Medulla oblongata (tissue), 1 donor: Measurements from ENCODE around the gene ARHGEF33.
A peak's percentile ranks its signal among the peaks of the same experiment; 100 is the strongest.

ENCODE experiments used
- DNase-seq: peaks from one replicate; pipeline ENCODE4 v3.0.0-alpha.2; 2015; ENCODE audit errors: extremely low spot score

The ARHGEF33 gene

DNA sequence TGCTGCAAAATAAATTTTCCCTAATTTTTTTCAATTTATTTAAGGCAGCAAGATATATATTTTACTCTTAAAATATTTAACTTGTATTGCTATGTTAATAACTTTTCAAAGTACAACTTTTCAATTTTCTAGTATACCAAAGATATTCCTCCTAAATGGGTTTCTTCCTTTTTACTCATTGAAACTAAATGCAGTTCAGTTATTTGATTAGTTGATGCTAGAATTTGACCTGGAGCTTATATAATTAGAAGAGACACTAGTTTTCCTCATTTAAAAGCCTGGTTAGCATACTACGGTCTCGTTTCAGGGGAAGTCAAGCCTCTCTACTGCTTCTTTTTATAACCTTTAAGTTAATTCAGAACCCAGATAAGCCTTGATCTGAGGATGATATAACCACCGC lies at the start of gene ARHGEF33:
ARHGEF33 (plus strand) TSS at position 301 of the 400 bp plus-strand sequence. CDS start 29,573 bp downstream, outside the sequence.
- DNase-seq = no peak

DNA sequence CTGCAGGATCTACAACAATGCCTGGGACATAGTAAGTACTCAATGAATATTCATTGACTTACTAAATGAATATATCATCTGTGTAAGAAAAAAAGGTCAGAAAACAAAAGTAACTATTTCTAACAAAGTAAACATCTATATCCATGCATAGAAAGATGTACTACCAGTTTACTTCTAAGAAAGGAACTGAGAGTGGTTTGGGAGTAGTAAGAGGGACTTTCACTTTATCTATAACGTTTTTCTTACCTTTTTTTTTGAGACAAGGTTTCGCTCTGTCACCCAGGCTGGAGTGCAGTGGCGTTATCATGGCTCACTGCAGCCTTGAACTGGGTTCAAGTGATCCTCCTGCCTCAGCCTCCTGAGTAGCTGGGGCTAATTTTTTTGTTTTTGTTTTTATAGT lies 39.6 kb upstream of the ARHGEF33 start:
- no peak for DNase-seq

DNA sequence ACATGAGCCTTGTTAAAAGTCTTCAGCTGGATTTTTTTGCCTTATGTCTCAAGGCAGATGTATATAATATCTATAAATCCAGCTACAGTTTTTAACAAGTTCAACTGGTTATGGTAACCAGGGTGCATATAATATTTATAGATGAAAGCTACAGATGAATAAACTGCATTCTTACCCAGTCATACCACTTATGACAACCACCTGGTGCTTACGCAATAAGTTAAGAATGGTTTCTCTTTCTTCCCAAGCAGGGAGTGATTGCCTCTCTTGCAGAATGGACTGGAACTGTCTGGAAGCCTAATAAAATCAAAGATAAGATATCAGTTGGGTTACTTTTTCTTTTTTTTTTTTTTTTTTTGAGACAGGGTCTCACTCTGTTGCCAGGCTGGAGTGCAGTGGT lies 33.5 kb upstream of the ARHGEF33 start:
- no peak for DNase-seq

DNA sequence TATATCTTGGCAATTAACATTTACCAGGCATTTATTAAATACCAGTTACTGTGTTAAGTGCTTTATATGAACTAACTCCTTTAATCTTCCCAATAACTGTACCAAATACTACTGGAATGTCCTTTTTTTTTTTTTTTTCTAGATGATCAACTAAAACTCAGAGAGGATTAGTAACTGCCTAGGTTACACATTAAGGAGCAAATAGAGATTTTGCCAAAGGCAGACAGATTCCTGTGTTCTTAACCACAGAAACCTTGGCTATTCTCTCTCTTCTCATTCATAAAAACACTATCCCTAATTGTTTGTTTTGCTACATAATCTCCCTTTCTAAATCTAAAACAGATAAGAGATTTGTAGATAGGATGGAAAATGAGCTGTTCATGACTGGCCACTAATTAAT lies 27.2 kb upstream of the ARHGEF33 start:
- no peak for DNase-seq

DNA sequence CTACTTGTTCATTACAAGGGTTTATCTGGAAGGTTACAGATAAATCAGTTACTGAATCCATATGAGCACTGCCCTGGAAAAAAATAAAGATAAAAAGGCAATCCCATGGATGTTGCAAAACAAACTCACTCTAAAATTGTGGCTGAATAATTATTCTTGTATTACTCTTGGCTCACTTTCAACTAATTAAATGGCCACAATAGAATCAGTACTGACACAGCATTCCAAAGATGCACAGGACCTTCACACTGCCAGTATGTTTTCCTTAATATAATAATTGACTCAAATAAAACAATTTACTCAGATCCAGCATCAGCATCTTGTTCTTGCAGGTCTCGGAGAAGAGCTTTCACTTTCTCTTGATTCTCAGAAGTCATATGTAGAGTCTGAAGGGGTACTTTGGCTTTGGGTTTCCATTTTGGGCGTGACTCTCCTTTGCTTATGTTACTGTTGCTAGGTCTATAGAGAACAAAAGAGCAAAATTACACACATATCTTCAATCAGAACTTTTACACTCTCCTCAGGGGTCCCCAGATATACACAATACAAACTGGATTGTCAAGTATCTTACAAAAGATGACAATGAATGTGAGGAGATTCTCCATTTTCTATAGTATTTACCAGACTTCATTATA lies 26.5 kb upstream of the ARHGEF33 start:
- no peak for DNase-seq

DNA sequence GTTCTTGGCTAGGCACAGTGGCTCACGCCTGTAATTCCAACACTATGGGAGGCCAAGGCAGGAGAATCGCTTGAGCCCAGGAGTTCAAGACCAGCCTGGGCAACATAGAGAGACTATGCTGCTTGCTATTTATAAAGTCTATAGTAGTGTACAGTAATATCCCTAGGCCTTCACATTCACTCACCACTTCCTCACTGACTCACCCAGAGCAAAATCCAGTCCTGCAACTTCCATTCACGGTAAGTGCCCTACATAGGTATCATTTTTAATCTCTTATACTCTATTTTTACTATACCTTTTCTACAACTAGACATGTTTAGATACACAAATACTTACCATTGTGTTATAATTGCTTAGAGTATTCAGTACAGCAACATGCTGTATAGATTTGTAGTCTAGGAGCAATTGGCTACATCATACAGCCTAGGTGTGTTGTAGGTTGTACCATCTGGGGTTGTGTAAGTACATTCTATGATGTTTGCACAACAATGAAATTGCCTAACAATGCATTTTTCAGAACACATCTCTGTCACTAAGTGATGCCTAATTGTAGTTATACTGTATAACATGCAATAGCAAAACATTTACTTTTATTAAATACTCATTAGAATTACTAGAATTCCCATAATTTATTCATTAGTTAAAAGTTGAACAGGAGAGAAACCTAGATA lies 22.8 kb upstream of the ARHGEF33 start:
- no peak for DNase-seq

DNA sequence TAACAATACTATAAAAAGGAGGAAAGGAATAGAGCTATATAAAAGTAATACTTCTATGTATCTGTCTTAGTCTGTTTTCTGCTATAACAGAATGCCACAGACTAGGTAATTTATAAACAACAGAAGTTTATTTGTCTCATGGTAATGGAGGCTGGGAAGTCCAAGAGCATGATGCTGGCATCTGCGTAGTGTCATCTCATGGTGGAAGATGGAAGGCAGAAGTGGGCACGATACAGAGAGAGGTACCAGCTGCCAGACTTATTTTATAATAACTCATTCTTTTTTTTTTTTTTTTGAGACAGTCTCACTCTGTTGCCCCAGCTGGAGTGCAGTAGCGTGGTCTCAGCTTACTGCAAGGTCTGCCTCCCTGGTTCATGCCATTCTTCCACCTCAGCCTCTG lies 18.2 kb upstream of the ARHGEF33 start:
- DNase-seq = no peak

DNA sequence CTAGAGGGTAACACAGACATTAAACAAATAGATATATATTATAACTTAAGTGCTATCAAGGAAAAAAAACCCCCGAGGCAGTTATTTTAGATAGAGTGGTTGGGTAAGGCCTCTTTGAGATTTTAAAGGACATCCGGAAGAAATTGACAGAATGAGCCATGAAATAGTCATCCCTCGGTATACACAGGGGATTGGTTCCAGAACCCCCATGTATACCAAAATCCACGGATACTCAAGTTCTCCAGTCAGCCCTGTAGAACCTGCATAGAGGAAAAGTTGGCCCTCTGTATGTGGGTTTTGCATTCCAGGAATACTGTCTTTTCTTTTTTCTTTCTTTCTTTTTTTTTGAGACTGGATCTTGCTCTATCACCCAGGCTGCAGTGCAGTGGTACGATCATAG lies 15.9 kb upstream of the ARHGEF33 start:
- DNase-seq = no peak

DNA sequence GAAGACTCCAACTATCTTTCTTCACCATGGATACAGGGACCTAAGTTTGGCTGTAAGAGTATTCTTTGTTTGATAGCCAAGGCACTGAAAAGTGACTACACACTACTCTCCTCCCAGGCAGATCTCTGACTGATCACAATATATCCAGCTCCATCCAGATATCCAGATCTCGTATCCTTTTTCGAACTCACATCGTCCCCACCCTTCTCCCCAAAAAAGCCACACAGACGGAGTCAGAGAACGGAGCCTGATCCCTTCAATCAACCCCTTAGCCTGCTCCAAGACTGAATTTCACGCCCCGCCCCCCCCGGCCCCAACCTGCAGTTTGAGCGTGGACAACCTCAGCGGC lies 14.5 kb upstream of the ARHGEF33 start:
- DNase-seq = no peak

DNA sequence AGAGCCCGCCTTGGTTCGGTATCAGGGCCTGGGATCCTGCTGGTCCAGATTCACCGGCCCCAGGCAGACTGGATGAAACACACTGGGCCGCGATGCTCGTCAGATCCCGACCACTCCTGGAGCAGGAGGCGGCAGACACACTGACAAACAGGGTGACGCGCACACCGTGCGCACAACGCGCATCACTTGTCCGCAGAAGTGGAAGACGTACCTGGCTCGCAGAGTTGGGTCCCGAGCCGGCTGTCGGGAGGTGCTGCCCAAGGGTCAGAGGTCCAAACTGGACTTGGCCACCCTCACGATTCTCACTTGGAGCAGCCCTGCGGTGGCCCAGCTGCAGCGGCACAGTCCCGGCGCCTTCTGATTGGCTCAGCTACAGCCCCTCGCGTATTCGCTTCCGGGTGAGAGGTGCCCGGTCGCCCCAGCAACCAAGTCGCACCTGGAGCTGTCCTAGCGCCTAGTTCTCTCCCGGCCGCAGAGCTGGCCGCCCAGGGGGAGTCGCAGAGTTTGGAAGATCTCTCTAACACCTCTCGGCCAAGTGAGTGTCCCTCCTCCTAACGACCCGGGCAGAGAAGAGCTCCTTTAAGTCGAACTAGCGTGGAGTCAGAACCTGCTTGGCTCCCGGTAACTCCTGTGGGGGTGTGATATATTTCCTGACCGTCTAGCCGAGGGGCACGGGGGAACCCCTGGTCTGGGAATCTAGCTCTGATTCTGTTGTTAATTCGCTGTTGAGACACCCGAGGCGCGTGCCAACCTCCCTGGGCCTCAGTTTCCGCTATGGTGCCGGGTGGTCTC lies 13.9 kb upstream of the ARHGEF33 start, which contains the start of the genes DHX57 and MORN2:
DHX57 (minus strand) TSS at position 359 of the 792 bp plus-strand sequence. CDS start 7,529 bp downstream, outside the sequence.
MORN2 (plus strand) TSS at position 401 of the 792 bp plus-strand sequence.
- DNase-seq = peak; percentile 86

DNA sequence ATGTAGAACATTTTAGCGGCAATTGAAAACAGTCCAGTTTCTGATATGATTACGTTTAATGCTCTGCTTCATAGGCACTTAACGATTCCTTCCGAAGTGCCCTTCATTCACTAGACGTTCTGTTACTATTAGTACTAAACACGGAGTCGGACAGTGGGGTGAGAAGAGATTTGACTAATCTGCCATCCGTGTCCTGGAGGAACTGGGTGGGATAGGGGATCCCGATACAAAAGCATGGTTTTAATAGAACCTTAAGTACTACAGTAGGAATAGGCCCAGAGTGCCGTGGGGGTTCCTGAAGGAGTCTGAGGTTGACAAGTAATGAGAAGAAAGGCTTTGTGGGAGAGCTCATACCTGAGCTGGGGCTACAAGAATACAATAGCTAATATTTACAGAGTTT lies 13.3 kb upstream of the ARHGEF33 start:
- DNase-seq = no peak

DNA sequence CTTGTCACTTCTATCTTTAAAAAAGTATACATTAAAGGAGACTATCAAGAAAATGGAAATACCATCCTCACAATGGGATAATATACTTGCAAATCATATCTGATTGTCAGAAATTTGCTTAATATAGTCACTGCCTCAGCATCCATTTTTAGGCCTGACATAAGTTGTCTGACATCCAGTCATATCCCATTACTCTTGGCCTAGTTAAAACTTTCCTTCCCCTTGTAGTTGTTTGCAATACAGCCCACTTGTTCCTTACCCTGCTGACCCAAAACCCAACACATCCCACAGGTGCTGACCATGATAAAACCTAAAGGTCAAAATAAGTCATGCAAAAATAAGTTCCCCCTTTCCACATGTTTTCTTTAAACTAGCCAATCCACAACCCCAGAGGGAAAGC lies 3.6 kb upstream of the ARHGEF33 start:
- DNase-seq = no peak

DNA sequence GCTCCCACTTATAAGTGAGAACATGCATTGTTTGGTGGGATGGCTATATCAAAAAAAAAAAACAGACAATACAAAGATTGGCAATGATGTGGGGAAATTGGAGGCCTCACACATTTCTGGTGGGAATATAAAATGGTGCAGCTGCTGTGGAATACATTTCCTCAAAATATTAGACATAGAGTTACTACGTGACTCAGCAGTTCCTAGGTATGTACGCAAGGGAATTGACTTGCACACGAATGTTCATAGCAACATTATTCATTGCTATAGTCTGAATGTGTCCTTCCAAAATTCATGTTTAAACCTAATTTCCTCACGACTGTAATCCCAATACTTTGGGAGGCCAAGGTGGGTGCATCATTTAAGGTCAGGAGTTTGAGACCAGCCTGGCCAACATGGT lies 2.3 kb upstream of the ARHGEF33 start:
- DNase-seq = no peak

DNA sequence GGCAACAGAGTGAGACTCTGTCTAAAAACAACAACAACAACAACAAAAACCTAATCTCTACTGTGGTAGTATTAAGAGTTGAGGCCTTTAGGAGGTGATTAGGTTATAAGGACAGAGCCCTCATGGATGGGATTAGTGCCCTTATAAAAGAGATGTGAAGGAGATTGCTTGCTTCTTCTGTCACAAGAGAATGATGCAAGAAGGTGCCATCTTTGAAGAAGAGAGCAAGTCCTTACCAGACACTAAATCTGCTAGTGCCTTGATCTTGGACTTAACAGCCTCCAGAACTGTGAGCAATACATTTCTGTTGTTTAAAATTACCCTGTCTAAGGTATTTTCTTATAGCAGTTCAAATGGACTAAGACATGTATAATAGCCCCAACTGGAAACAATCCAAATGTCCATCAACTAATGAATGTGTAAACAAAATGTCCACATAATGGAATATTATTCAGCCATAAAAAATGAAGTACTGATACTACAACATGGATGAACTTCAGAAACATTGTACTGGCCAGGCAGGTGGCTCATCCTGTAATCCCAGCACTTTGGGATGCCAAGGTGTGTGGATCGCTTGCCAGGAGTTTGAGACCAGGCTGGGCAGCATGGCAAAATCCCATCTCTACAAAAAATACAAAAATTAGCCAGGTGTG lies 1.6 kb upstream of the ARHGEF33 start:
- DNase-seq = no peak

DNA sequence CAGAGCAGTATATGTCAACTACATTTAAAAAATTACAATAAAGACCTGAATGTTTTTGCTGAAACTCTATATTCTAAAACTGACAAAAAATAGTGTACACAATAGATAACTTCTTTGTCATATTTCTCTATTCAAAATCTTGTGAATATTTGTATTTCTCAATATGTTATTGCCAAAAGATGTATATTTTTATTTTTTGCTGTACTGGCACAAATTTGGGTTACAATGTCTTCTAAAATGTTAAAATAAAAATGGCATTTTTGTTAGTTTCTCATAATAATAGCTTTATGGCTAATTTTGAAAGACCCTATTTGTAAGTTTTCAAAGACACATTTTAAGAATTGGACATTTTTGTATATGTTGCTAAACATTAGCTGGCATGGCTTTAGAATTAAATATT lies 630 bp upstream of the ARHGEF33 start:
- DNase-seq = no peak

DNA sequence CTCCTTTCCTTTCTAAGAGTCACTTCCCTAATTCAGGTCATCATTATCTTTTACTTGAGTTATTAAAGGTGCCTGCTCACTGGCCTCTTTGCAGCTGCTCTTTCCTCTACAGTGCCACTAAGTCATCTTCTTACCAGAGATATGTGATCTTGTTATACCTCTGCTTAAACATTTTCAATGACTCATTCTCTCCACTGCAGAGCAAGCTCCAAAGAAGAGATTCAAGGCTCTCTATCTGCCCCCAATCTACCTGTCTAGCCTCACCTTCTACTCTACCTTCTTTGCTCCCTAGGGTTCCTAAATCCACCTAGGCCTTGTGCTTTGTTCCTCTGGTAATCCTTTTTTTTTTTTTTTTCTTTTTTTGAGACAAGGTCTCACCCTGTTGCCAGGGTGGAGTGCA lies 3.1 kb downstream of the ARHGEF33 start:
- no peak for DNase-seq

DNA sequence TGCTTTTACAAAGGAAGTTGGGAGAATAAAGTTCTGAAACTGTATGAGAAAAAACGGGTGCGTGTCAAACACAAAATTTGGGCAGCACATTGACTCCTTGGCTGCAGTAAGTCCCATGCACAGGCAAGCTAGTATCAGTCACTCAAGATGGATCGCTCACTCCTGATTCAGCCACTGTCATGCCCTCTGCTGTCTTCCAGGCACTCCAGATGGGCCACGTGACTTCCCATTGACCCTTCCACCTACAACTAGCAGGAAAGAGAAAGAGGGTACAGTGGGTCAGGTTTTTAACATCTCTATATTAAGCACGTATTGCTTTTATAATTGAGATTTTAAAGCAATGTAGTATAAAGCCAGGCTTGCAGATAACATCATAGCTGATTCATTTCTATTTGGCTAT lies 8.6 kb downstream of the ARHGEF33 start:
- DNase-seq = no peak

DNA sequence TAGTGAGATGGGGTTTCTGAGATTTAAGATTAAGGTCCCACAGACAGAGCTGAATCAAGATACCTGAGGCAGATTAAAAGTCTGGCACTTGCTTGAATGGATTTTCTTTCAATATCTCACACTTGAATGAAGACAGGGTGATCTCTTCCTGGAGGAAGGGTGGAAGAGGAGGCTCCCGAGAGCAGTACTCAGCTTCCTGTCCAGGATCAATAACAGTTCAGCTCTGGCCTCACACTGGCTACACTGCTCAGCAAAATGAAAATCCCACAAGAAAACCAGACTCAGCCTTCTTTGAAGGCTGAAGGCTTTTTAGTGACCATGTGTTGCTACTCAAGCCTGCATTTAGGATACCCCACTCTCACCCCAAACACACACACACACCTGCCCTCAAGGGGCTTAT lies 11.1 kb downstream of the ARHGEF33 start:
- no peak for DNase-seq

DNA sequence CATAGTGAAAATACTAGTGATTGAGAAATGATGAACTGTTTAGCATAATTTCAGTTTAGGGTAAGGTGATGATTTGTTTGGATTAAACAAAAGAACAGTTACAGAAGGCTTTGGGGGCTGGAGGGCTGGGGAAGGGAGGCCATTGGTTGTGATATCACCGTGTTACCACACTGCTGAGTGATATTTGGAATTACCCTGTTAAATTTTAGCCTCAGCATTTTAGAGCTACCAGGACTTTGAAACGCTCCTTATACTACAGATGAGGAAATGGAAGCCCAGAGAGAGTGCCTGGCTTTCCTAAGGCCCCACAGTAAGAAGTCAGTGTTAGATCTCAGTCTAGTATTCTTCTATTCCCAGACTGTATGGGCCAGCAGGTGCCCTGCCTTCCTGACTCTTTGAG lies 15.6 kb downstream of the ARHGEF33 start:
- DNase-seq = no peak

DNA sequence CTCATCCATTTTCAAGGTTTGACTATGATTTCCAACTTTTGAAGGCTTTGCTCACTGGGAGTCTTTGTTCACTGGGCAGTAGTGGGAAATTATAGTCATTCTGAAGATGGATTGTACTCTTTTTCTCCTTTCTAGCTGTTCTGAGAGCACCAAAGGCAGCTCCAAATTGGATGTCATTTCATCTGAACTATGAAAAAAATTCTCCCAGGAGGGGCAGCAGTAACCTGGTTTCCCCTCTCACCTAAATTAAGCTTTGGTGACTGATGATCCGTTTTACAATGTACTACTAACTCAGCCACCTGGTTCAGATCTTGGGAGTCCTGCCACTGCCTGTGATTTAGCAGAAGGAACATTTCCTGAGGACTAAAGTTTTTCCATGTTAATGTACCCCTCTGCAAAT lies 17.6 kb downstream of the ARHGEF33 start:
- no peak for DNase-seq

DNA sequence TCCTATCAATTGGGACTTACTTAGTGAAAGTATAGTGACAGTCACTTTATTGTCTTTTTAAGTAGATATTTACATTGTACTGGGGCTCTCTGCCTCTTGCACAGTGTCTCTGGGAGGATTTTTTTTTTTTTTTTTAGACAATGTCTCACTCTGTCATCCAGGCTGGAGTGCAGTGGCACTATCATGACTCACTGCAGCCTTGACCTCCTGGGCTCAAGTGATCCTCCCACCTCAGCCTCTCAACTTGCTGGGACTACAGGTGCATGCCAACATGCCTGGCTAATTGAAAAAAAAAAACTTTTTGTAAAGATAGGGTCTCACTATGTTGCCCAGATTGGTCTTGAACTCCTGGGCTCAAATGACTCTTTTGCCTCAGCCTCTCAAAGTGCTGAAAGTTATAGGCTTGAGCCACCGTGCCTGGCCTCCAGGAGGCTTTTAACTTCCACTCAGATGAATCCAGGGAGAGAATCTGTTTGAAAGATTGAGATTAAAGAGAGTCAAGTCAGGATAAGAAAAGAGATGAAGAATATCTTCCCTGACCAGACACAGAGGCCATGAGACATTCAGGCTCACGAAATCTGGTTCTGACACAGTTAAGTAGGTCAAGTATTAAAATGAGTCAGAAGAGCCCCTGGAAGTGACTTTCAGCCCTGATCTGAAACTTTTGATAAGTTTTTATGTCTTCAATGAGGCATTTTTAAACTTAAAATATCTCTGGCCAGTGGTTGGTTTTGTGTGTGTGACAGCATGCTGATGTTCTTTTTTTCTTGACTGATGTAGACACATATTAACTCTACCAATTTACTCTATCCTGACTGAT lies 18.3 kb downstream of the ARHGEF33 start:
- no peak for DNase-seq
